Adrenal gland (tissue), 12 donors: ENCODE results near the gene C16orf78. TPM values are rescaled to one million over a fixed set of nuclear protein-coding genes. Genes with fewer than 3 reads are reported as not detected.

ENCODE experiments used
- DNase-seq, 7 donors: peaks; one replicate each; pipeline ENCODE4 v3.0.0-alpha.2; 2019 to 2020
- H3K27ac ChIP-seq, 5 donors: fragments of 200-600 bp; sonication (generic) in 4 of 5; 1 replicate in 3 of 5; 2 replicates in 2 of 5; pipeline versions ENCODE4 v1.5.1 to v1.8.0; 2016 to 2020; ENCODE audit warnings: mild to moderate bottlenecking in 1 of 5
- H3K27me3 ChIP-seq: fragments of 200-600 bp; 2 replicates; pipeline ENCODE4 v1.8.0; 2021
- H3K36me3 ChIP-seq, 2 donors: fragments of 200-600 bp; replicated peaks in 1 of 2; 1 replicate in 1 of 2; 2 replicates in 1 of 2; pipeline versions ENCODE4 v1.5.1 to v1.8.0; 2018 to 2022
- H3K4me1 ChIP-seq, 2 donors: fragments of 200-600 bp; replicated peaks in 1 of 2; 1 replicate in 1 of 2; 2 replicates in 1 of 2; pipeline versions ENCODE4 v1.5.1 to v1.8.0; 2018 to 2021
- H3K4me3 ChIP-seq, 4 donors: fragments of 200-600 bp; sonication (generic) in 3 of 4; one replicate each; pipeline ENCODE4 v1.5.1; 2016 to 2018
- H3K9me3 ChIP-seq, 3 donors: fragments of 200-600 bp; sonication (generic) in 1 of 3; replicated peaks in 1 of 3; 1 replicate in 2 of 3; 2 replicates in 1 of 3; pipeline versions ENCODE4 v1.5.1 to v1.8.0; 2016 to 2021
- CTCF ChIP-seq, 6 experiments: fragments of 450-650 bp in 4 of 6; fragments of 200-600 bp in 2 of 6; sonication (generic) in 1 of 6; IDR thresholded peaks; 1 replicate in 5 of 6; 2 replicates in 1 of 6; pipeline versions ENCODE4 v1.5.1 to v1.8.0; 2016 to 2021; ENCODE audit warnings: antibody characterized with exemption in 6 of 6, mild to moderate bottlenecking in 2 of 6, moderate library complexity in 1 of 6
- POLR2A ChIP-seq, 2 donors: fragments of 450-650 bp; IDR thresholded peaks; one replicate each; pipeline ENCODE4 v1.6.1; 2017; ENCODE audit warnings: antibody characterized with exemption in 2 of 2, mild to moderate bottlenecking in 2 of 2, moderate library complexity in 1 of 2
- WGBS, 4 donors: extraction: QIAGEN DNeasy Blood & Tissue Kit in 2 of 4; methylation state at CpG; one replicate each; pipeline versions ENCODE4 v1.1.5 to v1.1.7; 2013 to 2017; 5-methylcytosine and 5-hydroxymethylcytosine counted together
- intact Hi-C, 2 donors: fragments of 100-400 bp; cut with DNase I; formaldehyde crosslinking; loops; one replicate each; pipeline versions ENCODE4 v1.14.1 to v1.15.0; 2022 to 2023
- polyA plus RNA-seq, 3 donors: library from polyadenylated mRNA; stranded (reverse); fragments of 200-250 nt in 2 of 3; fragments of 350-450 nt in 1 of 3; fragmentation: Illumina TruSeq in 1 of 3; extraction: RNeasy Lipid Tissue Mini Kit (QIAGEN cat#74804) in 1 of 3; gene quantifications; one replicate each; pipeline ENCODE4 v1.2.3, GENCODE V29; 2013 to 2014
- total RNA-seq, 9 donors: library from RNA; depleted of rRNA in 4 of 9; stranded (reverse); fragments of >200 nt in 4 of 9; fragments of 120-200 nt in 1 of 9; fragmentation: NEBNext Ultra II Directional in 1 of 9; extraction: Animal tissue kit (Norgen Biotek cat#: 25700) in 1 of 9; gene quantifications; one replicate each; pipeline versions ENCODE4 v1.1.0 to v1.2.4, GENCODE V29; 2013 to 2023
- donor health status: healthy with polysubstance abuse.
- donor health status: Bipolar disorder and iron deficiency.
- donor health status: DM: yes; HTN: yes; CAD: no.
- donor health status: DM: no; HTN: no; CAD: no.
- donor health status: DM: no; HTN: no; CAD: no.
- donor health status: DM: yes; HTN: yes; CAD: no.

Gene C16orf78
- total and polyA plus RNA-seq, 12 donors, result not detected

GRCh38 chr16:49415083-49415482, 41.5 kb downstream of the C16orf78 start:
- Histone ChIP-seq H3K27me3 (no peaks in the 10 kb centered on the region), H3K9me3 (no peaks in the 10 kb centered on the region), H3K4me1 (no peaks in the 10 kb centered on the region), H3K4me3 (no peak overlapping the region), H3K27ac (no peak overlapping the region), H3K36me3 (no peaks in the 10 kb centered on the region)
- no peak for DNase-seq
- TF ChIP-seq CTCF (IDR thresholded peaks at IDR 0.05) (no peak), POLR2A (IDR thresholded peaks at IDR 0.05) (no peak)
- intact Hi-C loops, result loop anchor here in 1 of 2 donors (10.0 kb wide), 1 partner anchor 190 kb away; no protein-coding TSS in a partner anchor
- WGBS, 4 donors, result 89 to 91% (median 90%) methylated on average over 10 of the region's 10 CpGs

GRCh38 chr16:49416001-49416675, 42.5 kb downstream of the C16orf78 start:
- TF ChIP-seq CTCF (IDR thresholded peaks at IDR 0.05), result no peak

GRCh38 chr16:49417354-49417753, 43.8 kb downstream of the C16orf78 start:
- TF ChIP-seq POLR2A (IDR thresholded peaks at IDR 0.05) (no peak), CTCF (IDR thresholded peaks at IDR 0.05) (no peak)
- H3K27ac ChIP-seq, result no peak overlapping the region
- 80 to 97% (median 88%) methylated on average over 2 of the region's 2 CpGs for WGBS, 4 donors
- intact Hi-C loops, result loop anchor here in 1 of 2 donors (10.0 kb wide), 1 partner anchor 187 kb away; no protein-coding TSS in a partner anchor
- no peak overlapping the region for H3K4me3 ChIP-seq
- no peaks in the 10 kb centered on the region for H3K36me3 ChIP-seq
- no peaks in the 10 kb centered on the region for H3K4me1 ChIP-seq
- H3K9me3 ChIP-seq, result no peaks in the 10 kb centered on the region
- no peak for DNase-seq
- H3K27me3 ChIP-seq, result no peaks in the 10 kb centered on the region

More at GRCh38 chr16:49416001-49416675, 42.5 kb downstream of the C16orf78 start:
- 87 to 91% (median 89%) methylated on average over 8 to 15 of the region's 15 CpGs for WGBS, 4 donors
- DNase-seq, result no peak
- Histone ChIP-seq H3K27ac (no peak overlapping the region), H3K9me3 (no peaks in the 10 kb centered on the region), H3K36me3 (no peaks in the 10 kb centered on the region), H3K27me3 (no peaks in the 10 kb centered on the region), H3K4me1 (no peaks in the 10 kb centered on the region), H3K4me3 (no peak overlapping the region)
- intact Hi-C loops, result loop anchor here in 1 of 2 donors (10.0 kb wide), 1 partner anchor 189 kb away; no protein-coding TSS in a partner anchor

- no peak for TF ChIP-seq CTCF (IDR thresholded peaks at IDR 0.05)
- no peak for TF ChIP-seq POLR2A (IDR thresholded peaks at IDR 0.05)
- no peaks in the 10 kb centered on the region for H3K27me3 ChIP-seq
- WGBS, 4 donors, result 80 to 92% (median 82%) methylated on average over 8 to 13 of the region's 13 CpGs
- no peaks in the 10 kb centered on the region for H3K4me1 ChIP-seq
- no peaks in the 10 kb centered on the region for H3K9me3 ChIP-seq
- H3K4me3 ChIP-seq, result no peak overlapping the region
- H3K27ac ChIP-seq, result no peak overlapping the region
- no peak for DNase-seq
- no peaks in the 10 kb centered on the region for H3K36me3 ChIP-seq
- intact Hi-C loops, result loop anchor here in 1 of 2 donors (10.0 kb wide), 1 partner anchor 186 kb away; no protein-coding TSS in a partner anchor
Measured at GRCh38 chr16:49419006-49419405, 45.4 kb downstream of the C16orf78 start.
